Subcutaneous adipose tissue (tissue), 4 donors: ENCODE measurements around the gene PAGE1. TPM values are rescaled to one million over a fixed set of nuclear protein-coding genes. Genes with fewer than 3 reads are reported as not detected.

Experiments
- CTCF ChIP-seq: fragments of 450-650 bp; IDR thresholded peaks from one replicate; pipeline ENCODE4 v1.5.1; 2016; ENCODE audit warnings: low read depth, mild to moderate bottlenecking, control low read depth, antibody characterized with exemption, moderate library complexity
- total RNA-seq, 4 donors: library from RNA; depleted of rRNA; stranded (reverse); fragments of >200 nt; gene quantifications; one replicate each; pipeline ENCODE4 v1.1.0, GENCODE V29; 2016

Gene PAGE1
- total RNA-seq, 4 donors from 2014 or later: 1.9 TPM; not detected in 3

- TF ChIP-seq CTCF: no peak
Measured at GRCh38 chrX:49661881-49662280, 33.9 kb downstream of the PAGE1 start.

- no peak for TF ChIP-seq CTCF
Measured at GRCh38 chrX:49659771-49660170, 36.0 kb downstream of the PAGE1 start.

GRCh38 chrX:49656533-49656932 lies 39.3 kb downstream of the PAGE1 start:
- no peak for TF ChIP-seq CTCF

- TF ChIP-seq CTCF: no peak
Measured at GRCh38 chrX:49644991-49645637, 50.7 kb downstream of the PAGE1 start.

Other genes starting within 250 kb of the PAGE1 start
- gene GAGE12C, start 163.8 kb downstream of the PAGE1 start, total RNA-seq: not detected
- not detected for gene GAGE12D, start 154.3 kb downstream of the PAGE1 start, total RNA-seq
- not detected for gene GAGE12E, start 144.7 kb downstream of the PAGE1 start, total RNA-seq
- not detected for gene GAGE12F, start 135.1 kb downstream of the PAGE1 start, total RNA-seq
- not detected for gene GAGE12G, start 125.6 kb downstream of the PAGE1 start, total RNA-seq
- gene GAGE12H, start 116.0 kb downstream of the PAGE1 start, total RNA-seq: not detected
- gene GAGE2A, start 106.5 kb downstream of the PAGE1 start, total RNA-seq: not detected
- gene GAGE1, start 97.0 kb downstream of the PAGE1 start, total RNA-seq: not detected
- gene PAGE4, start 133.3 kb upstream of the PAGE1 start, total RNA-seq: not detected
- 1 to 10 TPM; 1.1 to 2.5 (median 1.5) TPM for gene USP27X, start 183.5 kb upstream of the PAGE1 start, total RNA-seq
- gene CLCN5, start 226.6 kb upstream of the PAGE1 start, total RNA-seq: 1 to 10 TPM; 5.1 to 7.5 (median 6.5) TPM